DOHH2 (cell line): ENCODE data around the gene MBD4.

Experiments
- CTCF ChIP-seq: fragments of 200-600 bp; sonication (generic); IDR thresholded peaks from one replicate; pipeline ENCODE4 v1.5.1; 2014; ENCODE audit warnings: antibody characterized with exemption, mild to moderate bottlenecking, low read depth, low read length; ENCODE audit not compliant: poor library complexity, severe bottlenecking
- EZH2phosphoT487 ChIP-seq: fragments of 200-600 bp; sonication (generic); IDR thresholded peaks from 2 replicates; pipeline ENCODE4 v1.6.1; 2017; ENCODE audit warnings: borderline replicate concordance, mild to moderate bottlenecking, antibody characterized with exemption, low read length, moderate library complexity, mixed read lengths

- no peak for TF ChIP-seq CTCF
- no peak for TF ChIP-seq EZH2phosphoT487
Measured at GRCh38 chr3:129460572-129460971, 20.8 kb upstream of the MBD4 start.
